Left renal cortex interstitium (tissue), 4 donors: Measurements from ENCODE around the gene SHROOM3. TPM values are rescaled to one million over a fixed set of nuclear protein-coding genes. Genes with fewer than 3 reads are reported as not detected.

Experiments used
- DNase-seq, 4 donors: peaks; one replicate each; pipeline ENCODE4 v3.0.0-alpha.2; 2013; ENCODE audit warnings: low read depth in 4 of 4, low spot score in 2 of 4, missing footprints in 1 of 4
- polyA plus RNA-seq, 4 donors: library from polyadenylated mRNA; unstranded; fragments of 120-200 nt; gene quantifications; one replicate each; pipeline ENCODE4 v1.2.1, GENCODE V29; 2013; ENCODE audit not compliant: insufficient read length in 4 of 4

SHROOM3 gene
- polyA plus RNA-seq, 4 donors = 31.8 to 45.9 (median 37.8) TPM

DNA sequence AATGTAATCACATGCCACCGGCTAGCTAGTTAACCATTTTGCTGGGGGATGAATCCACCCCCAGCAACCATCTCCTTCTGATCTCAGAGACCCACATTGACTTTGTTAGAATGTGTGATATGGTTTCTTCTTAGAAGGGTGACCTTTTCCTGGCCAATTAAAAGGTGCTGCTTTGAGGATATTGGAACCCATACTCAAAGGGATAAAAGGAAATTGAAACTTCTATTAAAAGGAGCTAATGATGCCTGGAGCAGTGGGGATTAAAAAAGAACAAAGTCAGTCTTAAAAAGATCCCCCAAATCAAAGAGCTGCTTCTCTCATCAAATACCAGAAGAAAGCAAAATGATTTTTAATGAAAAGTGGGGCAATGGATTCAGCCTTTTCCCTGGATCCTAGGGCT, 214.1 kb downstream of the SHROOM3 start:
- no peak for DNase-seq

DNA sequence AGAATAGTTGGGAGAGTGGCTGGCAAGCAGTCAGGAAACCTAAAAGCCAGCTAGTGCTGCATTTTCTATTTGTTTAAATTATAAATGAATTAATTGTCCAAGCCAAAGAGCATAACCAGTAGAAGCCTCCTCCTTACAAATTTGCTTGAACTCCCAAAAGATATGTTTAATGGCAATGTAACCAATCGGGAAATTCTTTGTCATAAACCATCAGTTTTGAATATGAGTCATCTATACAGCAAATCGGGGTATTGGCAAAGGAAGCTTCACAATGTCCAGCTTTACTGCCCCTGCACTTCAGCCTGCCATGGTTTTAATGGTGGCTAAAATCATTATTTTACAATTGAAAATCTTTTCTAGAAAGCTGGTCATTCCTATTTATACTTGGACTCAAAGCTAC, 216.6 kb downstream of the SHROOM3 start:
- DNase-seq = no peak

DNA sequence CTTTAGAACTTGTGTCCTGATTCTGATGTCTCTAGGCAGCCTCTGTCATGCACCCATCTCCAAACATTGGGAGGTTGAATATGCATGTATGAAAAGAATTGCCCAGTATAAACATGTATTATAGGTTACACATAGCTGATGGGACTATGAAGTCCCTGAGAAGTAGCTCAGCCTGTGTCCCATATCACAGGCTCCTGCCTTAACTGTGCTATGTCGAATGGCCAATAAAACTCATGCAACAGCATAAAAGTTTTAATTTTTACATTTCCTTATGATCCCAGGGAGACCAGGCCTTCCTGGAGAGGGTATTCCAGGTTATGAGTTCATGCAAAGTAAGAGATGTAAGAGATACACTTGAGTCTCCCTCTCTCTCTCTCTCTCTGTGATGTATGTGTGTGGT, 217.4 kb downstream of the SHROOM3 start:
- DNase-seq = no peak

DNA sequence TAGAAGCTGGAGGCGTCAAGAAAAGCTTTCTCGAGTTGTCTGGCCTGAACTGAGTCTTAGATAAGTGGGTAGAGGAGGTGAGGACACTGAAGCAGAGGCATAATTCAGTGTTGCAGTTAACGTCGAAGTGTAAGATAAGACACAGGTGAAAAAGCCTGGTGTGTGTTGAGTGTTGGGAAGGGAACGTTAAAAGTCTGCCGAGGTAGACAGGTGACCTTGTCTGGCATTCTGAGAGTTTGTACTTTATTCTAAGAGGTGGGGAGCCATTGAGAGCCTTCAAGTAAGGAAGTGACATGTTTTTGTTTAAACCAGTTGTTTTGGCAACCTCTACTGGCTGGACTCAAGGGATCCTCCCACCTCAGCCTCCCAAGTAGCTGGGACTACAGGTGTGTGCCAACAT, 219.1 kb downstream of the SHROOM3 start:
- no peak for DNase-seq

DNA sequence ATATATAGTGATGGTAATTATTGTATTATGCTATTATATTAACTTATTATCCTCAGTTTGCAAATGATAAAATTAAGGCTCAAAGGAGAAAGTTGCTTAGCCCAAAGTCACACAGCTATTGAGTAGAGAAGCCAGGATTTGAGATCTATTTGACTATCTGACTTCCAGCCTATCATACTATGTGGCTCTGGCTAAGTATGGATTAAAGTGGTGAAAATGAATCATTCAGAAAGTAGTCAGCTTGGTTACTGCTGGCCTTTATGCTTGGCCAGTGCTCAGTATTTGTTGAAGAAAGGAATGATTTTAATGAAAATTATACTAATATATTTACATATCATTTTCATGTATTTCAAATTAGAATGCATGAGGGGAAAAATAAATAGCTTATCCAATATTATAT, 219.8 kb downstream of the SHROOM3 start:
- no peak for DNase-seq

DNA sequence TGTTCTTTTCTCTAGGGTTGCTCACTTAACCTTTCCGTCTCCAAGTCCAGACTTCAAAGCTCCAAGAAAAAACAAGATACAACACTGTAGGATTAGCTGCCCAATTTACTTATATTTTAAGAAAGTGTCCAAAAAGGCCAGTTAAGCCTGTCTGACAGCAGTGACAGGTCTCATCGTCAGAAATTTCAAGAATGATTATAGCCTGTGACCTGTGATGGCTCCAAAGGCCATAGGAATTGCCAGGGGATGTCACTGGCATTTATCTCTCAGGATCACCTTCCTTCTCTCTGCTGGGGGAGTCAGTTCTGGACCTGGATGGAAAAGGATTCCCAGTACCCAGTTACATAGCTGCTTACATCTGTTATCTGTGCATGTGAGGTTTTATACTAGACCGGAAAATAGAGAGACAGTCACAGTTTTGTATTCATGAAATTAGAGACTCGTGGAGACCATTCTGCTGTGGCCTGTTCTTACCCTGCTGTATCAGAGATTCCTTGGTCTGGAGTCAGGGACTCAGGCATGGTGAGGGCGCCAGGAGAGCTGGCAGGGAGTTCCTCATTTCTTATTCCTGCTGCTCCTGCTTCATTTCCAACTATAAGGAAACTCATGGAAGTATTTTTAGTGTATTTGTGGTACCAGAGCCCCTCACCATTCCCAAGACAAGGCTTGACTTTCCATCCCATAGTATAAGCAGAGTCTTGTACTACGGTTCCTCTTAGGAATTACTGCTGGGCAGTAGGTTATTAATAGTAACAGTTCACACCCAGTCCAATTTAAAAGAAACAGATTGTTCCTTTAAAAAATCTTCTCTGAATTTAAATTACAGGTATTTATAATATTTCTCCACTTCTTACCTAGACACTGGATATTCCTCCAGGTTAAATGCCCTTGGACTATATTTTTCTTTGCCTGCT, 220.8 kb downstream of the SHROOM3 start:
- no peak for DNase-seq

DNA sequence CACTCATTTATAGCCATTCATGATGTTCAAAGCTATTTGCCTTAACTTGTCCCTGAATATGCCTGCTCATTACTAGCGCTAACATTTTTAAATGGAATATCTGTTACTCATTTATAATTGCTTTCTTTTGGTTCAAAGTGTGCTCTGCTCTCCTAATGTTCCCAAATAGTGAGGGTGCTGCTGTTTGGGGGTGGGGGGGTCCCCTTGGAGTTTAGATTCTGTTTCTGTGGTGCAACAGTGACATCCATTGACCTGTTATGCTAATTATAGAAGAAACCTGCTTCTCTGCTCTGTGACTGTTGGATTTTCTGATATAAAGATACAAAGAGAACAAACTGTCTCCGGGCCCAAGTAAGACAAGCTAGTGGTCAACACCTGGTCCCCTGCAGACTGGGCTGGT, 222.4 kb downstream of the SHROOM3 start:
- no peak for DNase-seq

DNA sequence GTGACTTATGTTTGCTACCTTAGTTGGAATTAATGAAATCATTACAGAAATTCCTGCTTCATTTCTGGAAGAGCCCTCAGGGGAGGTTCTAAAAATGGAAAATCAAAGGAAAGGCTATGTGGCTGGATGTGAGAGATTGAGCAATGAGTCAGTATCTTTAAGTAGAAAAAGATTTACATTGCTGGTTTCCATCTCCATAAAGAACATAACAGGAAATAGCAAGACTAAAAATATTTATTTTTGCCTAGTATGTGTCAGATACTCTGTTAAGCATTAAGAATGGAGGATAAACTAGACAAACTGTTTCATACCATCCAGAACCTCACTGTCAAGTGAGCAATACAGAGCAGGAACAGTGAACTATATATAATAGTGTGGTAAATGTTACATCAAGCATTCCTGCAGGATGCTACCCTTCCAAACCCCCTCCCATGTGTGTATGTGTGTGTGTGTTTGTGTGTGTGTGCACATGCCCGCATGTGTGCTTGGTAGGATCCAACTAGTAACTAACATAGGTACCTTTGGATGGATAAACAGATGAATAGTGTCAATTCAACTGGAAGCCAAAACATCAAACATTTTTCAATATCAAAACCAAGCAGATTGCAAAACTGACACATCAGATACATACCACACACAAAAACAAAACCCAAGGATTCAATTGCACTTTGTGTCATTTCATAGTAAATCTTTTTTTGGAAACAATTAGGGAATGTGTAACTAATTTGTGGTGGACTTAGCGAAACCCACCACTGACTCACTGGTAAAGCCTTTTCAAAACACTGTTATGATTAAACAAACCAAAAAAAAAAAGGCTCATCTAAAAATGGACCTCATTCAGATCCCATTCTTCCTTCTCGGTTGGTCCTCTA, 223.4 kb downstream of the SHROOM3 start:
- DNase-seq = no peak

DNA sequence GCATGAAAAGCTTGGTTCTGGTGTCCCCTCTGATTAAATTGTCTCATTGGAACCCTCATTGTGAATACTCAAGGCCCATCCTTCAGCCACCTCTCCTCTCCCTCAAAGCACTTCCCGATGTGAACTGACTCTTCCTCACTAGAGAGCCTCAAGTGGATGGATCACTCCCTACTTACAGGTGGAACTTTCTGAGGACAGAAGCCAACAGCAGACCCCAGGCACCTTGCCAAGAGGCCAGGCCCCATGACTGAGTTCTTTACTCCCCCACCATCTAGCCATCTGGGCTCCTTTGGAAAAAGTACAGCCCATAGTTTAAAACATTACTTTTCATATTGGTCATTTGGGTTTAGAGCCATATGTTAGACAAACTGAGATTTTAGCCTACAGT, 224.1 kb downstream of the SHROOM3 start:
- no peak for DNase-seq

DNA sequence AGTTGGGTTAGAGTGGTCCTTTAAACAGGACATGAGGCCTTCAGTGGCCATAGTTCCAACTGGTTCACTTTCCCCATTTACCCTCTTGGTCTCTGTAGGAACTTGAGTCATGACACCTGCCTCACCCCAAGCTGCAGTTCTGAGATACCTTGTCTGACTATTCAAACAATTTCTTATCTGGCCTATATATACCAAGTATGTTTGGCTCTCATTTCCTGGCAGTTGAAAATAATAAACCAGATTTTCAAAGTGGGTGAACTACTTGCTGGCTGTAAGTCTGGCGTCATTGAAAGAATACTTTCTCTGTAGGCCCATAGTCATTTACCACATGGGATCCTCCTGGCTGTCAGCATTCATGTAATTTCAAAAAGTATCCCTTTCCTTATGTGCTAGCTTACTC, 228.8 kb downstream of the SHROOM3 start:
- no peak for DNase-seq

DNA sequence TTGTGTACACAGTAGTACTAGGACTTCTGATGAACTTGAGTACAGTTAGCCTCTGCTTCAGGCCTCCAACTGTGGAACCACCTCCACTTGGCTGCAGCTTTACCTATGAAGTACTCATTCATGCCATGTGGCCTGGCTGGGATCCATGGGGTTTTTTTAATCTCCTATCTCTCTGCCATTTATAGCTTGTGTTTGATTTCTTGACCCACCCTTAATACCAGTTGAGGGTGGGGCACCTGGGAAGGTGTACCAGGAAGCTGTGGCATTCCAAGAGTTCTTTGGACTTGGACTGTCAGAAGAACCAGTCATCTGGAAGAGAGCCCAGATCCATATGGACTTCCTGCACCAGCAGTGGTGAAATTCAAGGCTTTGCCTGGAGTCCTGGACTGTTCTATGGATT, 230.1 kb downstream of the SHROOM3 start:
- DNase-seq = no peak

DNA sequence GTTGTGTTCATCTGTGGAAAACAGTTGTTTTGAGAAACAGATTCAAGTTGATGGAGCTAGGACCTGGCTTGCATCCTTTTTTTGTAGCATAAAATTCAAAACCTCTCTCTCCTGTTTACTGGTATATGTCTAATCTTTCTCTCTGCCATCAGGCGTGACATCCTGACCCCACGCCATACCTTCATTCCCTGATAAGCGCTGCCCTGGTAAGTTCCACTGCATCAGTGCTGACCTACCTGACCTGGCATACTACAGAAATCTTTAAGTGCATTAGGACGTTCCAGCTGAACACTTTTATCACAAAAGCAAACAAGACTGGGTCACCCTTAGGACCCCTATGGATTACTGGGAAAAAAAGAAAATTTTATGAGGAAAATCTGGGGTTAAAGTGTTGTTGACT, 230.7 kb downstream of the SHROOM3 start:
- DNase-seq = no peak

DNA sequence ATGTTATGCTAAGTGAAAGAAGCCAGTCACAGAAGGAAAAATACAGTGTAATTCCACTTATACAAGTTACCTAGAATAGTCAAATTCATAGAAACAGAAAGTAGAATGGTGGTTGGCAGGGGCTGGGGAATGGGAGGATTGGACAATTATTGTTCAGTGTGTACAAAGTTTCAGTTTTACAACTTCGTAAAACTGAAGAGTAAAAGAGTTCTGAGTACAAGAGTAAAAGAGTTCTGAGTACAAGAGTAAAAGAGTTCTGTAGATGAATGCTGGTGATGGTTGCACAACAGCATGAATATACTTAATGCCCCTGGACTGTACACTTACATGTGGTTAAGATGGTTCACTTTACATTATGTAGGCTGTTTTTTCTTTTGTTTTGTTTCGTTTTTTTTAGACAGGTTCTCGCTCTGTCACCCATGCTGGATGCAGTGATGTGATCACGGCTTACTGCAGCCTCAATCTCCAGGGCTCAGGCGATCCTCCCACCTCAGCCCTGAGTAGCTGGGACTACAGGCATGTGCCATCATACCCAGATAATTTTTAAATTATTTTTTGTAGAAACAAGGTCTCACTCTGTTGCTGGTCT, 232.0 kb downstream of the SHROOM3 start:
- DNase-seq = no peak

DNA sequence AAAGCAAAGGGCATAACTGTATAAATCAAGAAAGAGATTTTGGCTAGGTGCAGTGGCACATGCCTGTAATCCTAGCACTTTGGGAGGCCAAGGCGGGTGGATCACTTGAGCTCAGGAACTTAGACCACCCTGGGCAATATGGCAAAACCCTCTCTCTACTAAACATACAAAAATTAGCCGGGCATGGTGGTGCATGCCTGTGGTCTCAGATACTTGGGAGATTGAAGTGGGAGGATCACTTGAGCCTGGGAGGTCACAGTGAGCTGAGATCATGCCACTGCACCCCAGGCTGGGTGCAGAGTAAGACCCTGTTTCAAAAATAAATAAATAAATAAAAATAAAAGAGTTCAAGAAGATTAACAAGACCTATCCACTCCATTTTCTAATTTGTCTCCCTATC, 235.6 kb downstream of the SHROOM3 start:
- DNase-seq = no peak

DNA sequence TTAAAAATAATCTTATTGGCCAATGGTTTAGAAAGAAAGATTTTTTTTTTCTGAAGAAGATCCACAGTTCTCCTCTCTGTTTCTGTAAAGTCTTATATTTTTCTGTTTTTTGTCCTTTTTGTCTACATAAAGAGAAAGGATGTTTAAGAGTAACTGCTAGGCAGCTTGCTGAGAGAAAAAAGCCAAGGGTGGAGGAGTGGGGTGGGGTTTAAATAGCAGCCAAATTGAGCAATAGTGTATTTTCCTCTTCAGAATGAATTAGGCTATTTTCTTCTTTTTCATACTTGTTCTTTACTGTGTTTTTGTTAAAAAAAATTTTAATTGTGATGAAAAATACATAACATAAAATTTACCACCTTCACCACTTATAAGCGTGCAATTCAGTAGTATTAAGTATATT, 238.3 kb downstream of the SHROOM3 start:
- no peak for DNase-seq

DNA sequence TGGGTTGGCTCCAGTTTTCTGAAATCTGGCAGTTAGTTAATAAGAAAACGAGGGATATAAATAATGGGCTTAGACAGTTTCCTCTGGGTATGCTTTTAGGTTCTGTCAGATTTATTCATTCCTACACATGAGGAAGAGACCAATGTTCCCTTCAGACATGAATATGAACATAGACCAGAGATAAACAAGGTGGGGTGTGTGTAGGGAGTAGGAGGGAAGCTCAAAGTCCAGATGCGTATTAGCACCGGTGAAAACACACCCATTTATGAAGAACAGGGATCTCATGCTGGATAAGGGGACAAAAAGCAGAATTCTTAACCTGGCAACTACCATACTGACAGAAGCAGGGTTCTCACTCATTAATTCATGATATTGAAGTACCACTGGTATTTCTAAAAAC, 240.0 kb downstream of the SHROOM3 start:
- no peak for DNase-seq

DNA sequence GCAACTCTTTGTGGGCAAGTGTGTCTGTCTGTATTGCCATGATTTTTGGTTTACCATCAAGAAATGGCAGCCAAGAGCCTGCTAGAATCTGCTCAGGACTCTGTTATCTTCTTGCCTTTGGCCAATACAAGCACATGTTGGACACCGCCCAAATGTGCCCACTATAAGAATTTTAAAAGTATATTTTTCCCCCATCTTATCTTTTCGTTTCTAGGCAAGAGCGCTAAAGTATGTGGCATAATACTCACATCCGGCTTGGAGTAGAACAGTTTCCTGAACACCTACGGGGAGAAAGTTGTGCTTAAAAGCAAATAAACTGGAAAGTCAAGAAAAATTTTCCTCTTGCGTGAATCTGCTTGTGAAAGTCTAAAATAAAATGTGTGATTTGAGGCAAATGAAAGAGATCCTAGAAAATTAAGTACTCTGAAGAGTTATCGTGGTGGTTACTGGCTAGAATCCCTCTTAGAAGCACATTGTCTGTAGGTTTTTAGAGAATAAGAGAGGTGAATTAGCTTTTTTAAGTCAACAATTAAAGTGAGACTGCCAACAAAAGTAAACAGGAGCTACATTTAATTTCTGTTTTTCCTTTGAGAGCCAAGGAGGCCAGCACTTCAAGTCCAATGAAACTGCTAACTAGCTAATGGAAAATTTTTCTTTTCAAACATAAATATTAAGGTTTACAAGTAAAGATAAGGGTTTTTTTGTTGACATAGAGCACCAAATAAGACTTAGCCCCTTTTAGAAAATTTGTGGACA, 242.7 kb downstream of the SHROOM3 start:
- DNase-seq = no peak

DNA sequence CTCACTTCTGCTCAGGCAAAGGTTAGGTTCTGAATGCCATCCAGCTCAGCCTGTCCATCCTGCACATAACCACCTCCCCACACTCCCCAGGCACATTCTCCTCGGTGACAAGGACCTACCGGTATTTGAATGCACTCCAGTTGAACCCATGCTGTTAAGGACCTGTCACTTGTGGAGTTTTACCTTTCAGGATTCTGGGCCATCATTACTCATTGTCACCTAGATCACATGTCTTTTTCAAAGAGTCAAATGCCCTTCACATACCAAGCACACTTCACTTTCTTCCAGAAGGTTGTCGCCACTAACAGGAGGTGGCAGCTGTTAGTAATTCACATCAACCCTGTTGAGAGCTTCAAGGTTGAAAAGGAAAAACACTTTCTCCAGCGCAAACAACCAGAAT, 244.7 kb downstream of the SHROOM3 start:
- DNase-seq = no peak

DNA sequence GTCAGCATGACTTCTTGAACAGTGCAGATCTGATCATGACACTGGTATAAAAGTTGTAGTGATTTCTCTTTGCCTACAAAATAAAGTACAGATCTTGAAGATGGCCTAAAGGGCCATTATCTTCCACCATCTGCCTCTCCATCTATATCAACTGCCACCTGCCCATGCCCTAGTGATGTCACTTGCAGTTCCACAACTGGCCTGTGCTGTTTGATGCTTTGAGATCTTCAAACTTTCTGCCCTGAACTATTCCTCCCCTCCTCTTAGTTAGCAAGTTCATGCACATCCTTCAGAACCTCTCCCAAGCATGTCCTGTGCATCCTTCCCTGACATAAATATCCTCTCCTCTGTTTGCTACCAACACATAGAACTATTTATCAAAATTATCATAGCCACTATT, 245.9 kb downstream of the SHROOM3 start:
- DNase-seq = no peak

DNA sequence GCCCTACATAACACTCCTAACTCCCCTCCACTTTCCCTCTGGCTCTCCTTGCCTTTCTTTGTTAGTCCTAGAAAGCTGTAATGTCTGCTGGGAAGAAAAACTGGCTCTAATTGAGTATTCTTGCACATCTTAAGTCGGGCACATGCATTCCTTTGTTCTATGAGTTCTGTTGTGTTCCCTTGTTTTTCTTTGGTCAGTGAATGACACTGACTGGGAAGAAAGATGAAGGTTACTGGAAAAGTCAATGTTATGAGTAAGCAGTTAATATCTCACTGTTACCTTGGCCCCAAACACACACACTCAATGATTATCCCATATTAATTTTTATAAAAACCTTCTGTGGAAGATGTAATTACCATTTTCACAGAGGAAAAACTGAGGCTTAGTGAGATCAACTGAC, 247.0 kb downstream of the SHROOM3 start:
- no peak for DNase-seq

DNA sequence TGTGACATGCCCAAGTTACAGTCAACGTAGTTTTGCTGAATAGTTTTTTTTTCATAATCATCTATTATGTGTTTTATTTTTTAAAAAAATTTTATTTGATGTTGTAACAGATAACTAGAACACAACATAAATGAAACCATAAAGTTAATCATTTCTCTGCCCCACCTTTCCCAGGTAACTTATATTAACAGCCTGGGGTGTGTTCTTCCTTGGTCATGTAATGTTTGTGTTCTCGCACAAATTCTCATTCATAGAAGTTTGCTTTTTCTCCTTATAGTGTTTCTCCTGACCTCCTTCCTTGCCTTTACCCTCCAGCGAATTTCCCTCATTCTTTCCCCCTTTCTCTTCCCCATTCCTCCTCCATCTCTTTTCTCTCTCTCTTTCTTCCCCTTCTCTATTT, 248.1 kb downstream of the SHROOM3 start:
- no peak for DNase-seq
